Neutrophil (primary cell): ENCODE data around the gene CPSF4L.

Source experiments
- H3K27ac ChIP-seq: fragments of 200-600 bp; sonication (generic); 2 replicates; pipeline ENCODE4 v1.5.1; 2016; ENCODE audit warnings: mild to moderate bottlenecking, moderate library complexity
- H3K27me3 ChIP-seq: fragments of 200-600 bp; sonication (generic); 2 replicates; pipeline ENCODE4 v1.6.0; 2016; ENCODE audit warnings: mild to moderate bottlenecking
- H3K36me3 ChIP-seq: fragments of 200-600 bp; sonication (generic); 2 replicates; pipeline ENCODE4 v1.5.1; 2017
- H3K4me1 ChIP-seq, 2 experiments: fragments of 200-600 bp in 1 of 2; sonication (generic) in 1 of 2; 1 replicate in 1 of 2; 2 replicates in 1 of 2; pipeline versions ENCODE4 v1.5.1 to v1.6.1; 2013 to 2016; ENCODE audit warnings: low read depth in 1 of 2, low read length in 1 of 2, mild to moderate bottlenecking in 1 of 2, moderate library complexity in 1 of 2; ENCODE audit not compliant: control insufficient read depth in 1 of 2, insufficient read depth in 1 of 2
- H3K4me3 ChIP-seq, 2 experiments: fragments of 200-600 bp in 1 of 2; sonication (generic) in 1 of 2; 1 replicate in 1 of 2; 2 replicates in 1 of 2; pipeline ENCODE4 v1.5.1; 2013 to 2016; ENCODE audit warnings: low read depth in 1 of 2, low read length in 1 of 2, mild to moderate bottlenecking in 1 of 2, moderate library complexity in 1 of 2
- H3K9me3 ChIP-seq: fragments of 200-600 bp; sonication (generic); 2 replicates; pipeline ENCODE4 v1.5.1; 2016
- TF ChIP-seq, protein P1 (sequence below): fragments of 200-600 bp; sonication (generic); IDR thresholded peaks from 2 replicates; pipeline ENCODE4 v1.5.1; 2016; ENCODE audit warnings: antibody characterized with exemption

CPSF4L gene

DNA sequence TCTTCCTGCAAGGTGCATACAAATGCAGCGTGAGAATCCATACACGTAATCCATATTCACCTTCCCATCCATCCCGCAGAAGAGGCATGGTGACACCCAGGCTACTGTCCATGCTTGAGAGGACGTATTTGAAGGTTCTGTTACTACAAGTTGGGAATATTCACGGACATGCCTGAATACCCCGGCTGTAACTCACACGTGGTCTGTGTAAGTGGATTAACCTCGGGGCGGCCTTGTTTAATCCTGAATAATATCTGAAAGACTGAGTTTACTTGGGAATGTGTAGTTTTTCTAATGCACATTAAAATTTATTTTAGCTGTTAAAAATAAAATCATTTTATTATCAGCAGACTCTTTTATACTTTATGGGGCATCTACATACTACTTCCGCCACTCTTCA is 13.1 kb downstream of the CPSF4L start:
- H3K9me3 ChIP-seq: no peaks in the 10 kb centered on the region
- H3K36me3 ChIP-seq: peaks cover 38% of the 10 kb centered on the region
- H3K4me3 ChIP-seq: no peak overlapping the region
- TF ChIP-seq, protein P1, sequence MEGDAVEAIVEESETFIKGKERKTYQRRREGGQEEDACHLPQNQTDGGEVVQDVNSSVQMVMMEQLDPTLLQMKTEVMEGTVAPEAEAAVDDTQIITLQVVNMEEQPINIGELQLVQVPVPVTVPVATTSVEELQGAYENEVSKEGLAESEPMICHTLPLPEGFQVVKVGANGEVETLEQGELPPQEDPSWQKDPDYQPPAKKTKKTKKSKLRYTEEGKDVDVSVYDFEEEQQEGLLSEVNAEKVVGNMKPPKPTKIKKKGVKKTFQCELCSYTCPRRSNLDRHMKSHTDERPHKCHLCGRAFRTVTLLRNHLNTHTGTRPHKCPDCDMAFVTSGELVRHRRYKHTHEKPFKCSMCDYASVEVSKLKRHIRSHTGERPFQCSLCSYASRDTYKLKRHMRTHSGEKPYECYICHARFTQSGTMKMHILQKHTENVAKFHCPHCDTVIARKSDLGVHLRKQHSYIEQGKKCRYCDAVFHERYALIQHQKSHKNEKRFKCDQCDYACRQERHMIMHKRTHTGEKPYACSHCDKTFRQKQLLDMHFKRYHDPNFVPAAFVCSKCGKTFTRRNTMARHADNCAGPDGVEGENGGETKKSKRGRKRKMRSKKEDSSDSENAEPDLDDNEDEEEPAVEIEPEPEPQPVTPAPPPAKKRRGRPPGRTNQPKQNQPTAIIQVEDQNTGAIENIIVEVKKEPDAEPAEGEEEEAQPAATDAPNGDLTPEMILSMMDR: no peak
- no peak overlapping the region for H3K27ac ChIP-seq
- H3K27me3 ChIP-seq: no peaks in the 10 kb centered on the region
- H3K4me1 ChIP-seq: no peaks in the 10 kb centered on the region

DNA sequence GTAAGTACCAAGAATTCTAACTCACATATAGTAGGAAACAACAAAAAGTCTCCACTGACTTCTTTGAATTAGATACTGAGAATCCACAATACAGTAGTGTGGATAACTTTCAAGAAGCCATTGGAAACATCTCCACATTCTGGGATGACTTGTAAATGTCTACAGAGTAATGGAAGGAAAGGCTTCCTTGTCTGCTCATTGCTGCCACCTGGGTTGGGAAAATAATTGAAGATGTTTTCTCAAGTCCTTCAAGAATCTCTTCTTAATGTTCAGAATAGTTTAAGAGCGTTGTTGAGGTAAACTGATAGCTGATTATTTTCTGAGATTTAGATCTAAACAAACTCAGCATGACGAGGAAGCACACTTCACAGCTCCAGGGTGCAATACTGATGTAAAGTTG is 14.0 kb downstream of the CPSF4L start:
- no peaks in the 10 kb centered on the region for H3K9me3 ChIP-seq
- peaks cover 40% of the 10 kb centered on the region for H3K36me3 ChIP-seq
- TF ChIP-seq, protein P1: no peak
- H3K27ac ChIP-seq: no peak overlapping the region
- no peaks in the 10 kb centered on the region for H3K4me1 ChIP-seq
- no peaks in the 10 kb centered on the region for H3K27me3 ChIP-seq
- no peak overlapping the region for H3K4me3 ChIP-seq

DNA sequence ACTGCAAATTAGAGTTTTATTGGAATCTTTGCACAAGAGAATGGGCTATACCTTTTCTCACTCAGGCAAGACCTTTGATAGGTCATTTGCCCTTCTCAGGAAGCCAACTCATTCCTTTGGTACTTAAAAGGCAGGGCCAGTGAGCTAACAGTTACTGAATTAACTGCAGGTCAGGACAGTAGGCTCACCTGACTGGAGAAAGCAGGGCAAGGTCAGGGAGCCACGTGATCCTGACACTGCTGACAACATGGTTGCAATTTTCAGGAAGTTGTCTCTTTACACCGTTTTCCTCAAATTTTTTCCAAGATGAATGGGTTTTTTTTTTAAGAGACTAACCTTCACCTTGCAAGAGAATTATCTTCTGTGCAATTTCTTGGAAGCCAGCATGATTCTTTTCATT is 21.1 kb downstream of the CPSF4L start:
- TF ChIP-seq, protein P1: no peak
- Histone ChIP-seq H3K27ac (no peak overlapping the region), H3K36me3 (peaks cover 27% of the 10 kb centered on the region)

DNA sequence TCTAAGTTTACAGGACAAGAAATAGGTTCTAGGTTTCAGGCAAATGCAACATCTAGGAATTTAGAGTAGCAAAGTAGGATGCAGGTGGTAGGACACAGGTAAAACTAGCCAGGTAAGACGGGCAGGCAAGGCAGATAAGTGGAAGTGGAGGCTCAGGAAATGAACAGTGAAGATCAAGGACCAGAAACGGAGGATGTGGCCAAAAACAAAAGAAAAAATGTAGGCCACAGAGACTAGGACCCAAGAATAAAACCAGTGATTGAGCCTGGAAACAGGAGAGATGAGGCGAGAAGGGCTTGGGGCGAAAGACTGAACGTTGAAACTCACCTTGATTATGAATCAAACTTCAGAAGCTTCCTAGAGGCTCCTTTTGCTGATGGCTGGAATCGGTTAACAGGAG is 24.0 kb downstream of the CPSF4L start:
- Histone ChIP-seq H3K36me3 (peaks cover 14% of the 10 kb centered on the region), H3K9me3 (no peaks in the 10 kb centered on the region), H3K27ac (no peak overlapping the region), H3K27me3 (no peaks in the 10 kb centered on the region), H3K4me1 (peaks cover 6 to 7% of the 10 kb centered on the region in 2 experiments), H3K4me3 (no peak overlapping the region)
- TF ChIP-seq, protein P1: no peak

More for the DNA sequence above, 21.1 kb downstream of the CPSF4L start:
- no peaks in the 10 kb centered on the region for H3K4me1 ChIP-seq
- no peak overlapping the region for H3K4me3 ChIP-seq
- no peaks in the 10 kb centered on the region for H3K27me3 ChIP-seq
- no peaks in the 10 kb centered on the region for H3K9me3 ChIP-seq

DNA sequence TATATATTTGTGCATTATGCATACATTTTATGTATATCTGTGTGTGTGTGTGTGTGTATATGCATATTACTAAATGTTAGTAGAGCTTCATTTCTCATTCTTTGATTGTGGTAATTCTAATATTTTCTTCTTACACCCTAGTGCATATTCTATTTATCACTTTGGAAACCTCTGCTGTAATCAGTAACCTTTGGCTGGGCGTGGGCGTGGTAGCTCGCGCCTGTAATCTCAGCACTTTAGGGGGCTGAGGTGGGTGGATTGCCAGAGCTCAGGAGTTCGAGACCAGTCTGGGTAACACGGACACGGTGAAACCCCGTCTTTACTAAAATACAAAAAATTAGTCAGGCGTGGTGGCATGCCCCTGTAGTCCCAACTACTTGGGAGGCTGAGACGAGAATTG is 26.9 kb downstream of the CPSF4L start:
- Histone ChIP-seq H3K27me3 (no peaks in the 10 kb centered on the region), H3K4me3 (no peak overlapping the region), H3K27ac (no peak overlapping the region), H3K9me3 (no peaks in the 10 kb centered on the region), H3K4me1 (peaks cover 20 to 22% of the 10 kb centered on the region in 2 experiments), H3K36me3 (peaks cover 8% of the 10 kb centered on the region)
- TF ChIP-seq, protein P1: no peak
